Osteoblast (primary cell): ENCODE data around the gene KIAA0825. TPM values are rescaled to one million over a fixed set of nuclear protein-coding genes. Genes with fewer than 3 reads are reported as not detected.

ENCODE experiments used
- DNase-seq: peaks from one replicate; pipeline ENCODE4 v3.0.0; 2011; ENCODE audit warnings: low spot score, mixed read lengths; ENCODE audit not compliant: insufficient read length; ENCODE audit errors: missing footprints
- H2AFZ ChIP-seq: 2 replicates; pipeline ENCODE4 v1.6.0; 2011; ENCODE audit warnings: mild to moderate bottlenecking, low read length
- H3K27ac ChIP-seq: 2 replicates; pipeline ENCODE4 v1.5.1; 2011; ENCODE audit warnings: mild to moderate bottlenecking, low read depth, low read length, moderate library complexity
- H3K27me3 ChIP-seq: 2 replicates; pipeline ENCODE4 v1.6.0; 2012; ENCODE audit warnings: mild to moderate bottlenecking, control low read depth, inconsistent platforms, low read length, moderate library complexity; ENCODE audit not compliant: insufficient read depth
- H3K36me3 ChIP-seq: 2 replicates; pipeline ENCODE4 v1.5.1; 2011; ENCODE audit warnings: mild to moderate bottlenecking, low read length, control low read depth, moderate library complexity; ENCODE audit not compliant: insufficient read depth
- H3K4me1 ChIP-seq: 2 replicates; pipeline ENCODE4 v1.5.1; 2011; ENCODE audit warnings: mild to moderate bottlenecking, low read length, control low read depth, moderate library complexity; ENCODE audit not compliant: insufficient read depth
- H3K4me2 ChIP-seq: 2 replicates; pipeline ENCODE4 v1.6.0; 2011; ENCODE audit warnings: mild to moderate bottlenecking, low read length; ENCODE audit not compliant: insufficient read depth
- H3K4me3 ChIP-seq: fragments of 200-600 bp; sonication (generic); 3 replicates; pipeline ENCODE4 v1.5.1; 2012; ENCODE audit warnings: mild to moderate bottlenecking, low read length, inconsistent platforms; ENCODE audit not compliant: insufficient read depth
- H3K79me2 ChIP-seq: 2 replicates; pipeline ENCODE4 v1.6.0; 2012; ENCODE audit warnings: mild to moderate bottlenecking, low read length, control low read depth, inconsistent platforms; ENCODE audit not compliant: insufficient read depth
- H3K9me3 ChIP-seq: 2 replicates; pipeline ENCODE4 v1.5.1; 2011; ENCODE audit warnings: low read depth, low read length, control low read depth
- H4K20me1 ChIP-seq: 2 replicates; pipeline ENCODE4 v1.6.0; 2012; ENCODE audit warnings: mild to moderate bottlenecking, low read length, control low read depth; ENCODE audit not compliant: insufficient read depth
- total RNA-seq: library from RNA; depleted of rRNA; stranded (reverse); fragments of >200 nt; gene quantifications from 2 replicates; pipeline ENCODE4 v1.2.3, GENCODE V29; 2012
- TF ChIP-seq, protein P1 (sequence below): IDR thresholded peaks from 2 replicates; pipeline ENCODE4 v1.5.1; 2011; ENCODE audit warnings: mild to moderate bottlenecking, low read depth, low read length, moderate library complexity; ENCODE audit errors: extremely low read depth

The KIAA0825 gene
- total RNA-seq, 1 donor: 8.0 TPM

DNA sequence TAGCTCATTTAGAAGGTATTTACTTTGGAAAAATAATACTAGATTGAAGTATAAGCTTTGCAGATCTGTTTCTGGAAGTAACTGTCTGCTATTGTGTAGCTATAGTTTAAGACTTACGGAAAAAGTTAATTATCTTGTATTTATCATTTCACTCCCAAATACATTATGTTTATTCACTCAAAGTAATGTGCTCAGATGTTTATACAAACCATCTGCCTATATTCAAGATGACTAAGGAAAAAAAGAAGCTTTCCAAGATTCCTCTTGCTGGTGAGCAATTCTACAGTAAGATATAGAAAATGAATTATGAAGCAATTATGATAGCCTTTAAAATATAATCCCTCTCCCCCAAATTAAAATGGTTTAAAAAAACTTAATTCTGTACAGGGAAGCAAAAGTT is 137.9 kb downstream of the KIAA0825 start:
- no peaks in the 10 kb centered on the region for H3K9me3 ChIP-seq
- no peak overlapping the region for H3K4me2 ChIP-seq
- H3K4me3 ChIP-seq: no peak overlapping the region
- H2AFZ ChIP-seq: no peak overlapping the region
- H3K27me3 ChIP-seq: no peaks in the 10 kb centered on the region
- no peaks in the 10 kb centered on the region for H3K36me3 ChIP-seq
- TF ChIP-seq, protein P1, sequence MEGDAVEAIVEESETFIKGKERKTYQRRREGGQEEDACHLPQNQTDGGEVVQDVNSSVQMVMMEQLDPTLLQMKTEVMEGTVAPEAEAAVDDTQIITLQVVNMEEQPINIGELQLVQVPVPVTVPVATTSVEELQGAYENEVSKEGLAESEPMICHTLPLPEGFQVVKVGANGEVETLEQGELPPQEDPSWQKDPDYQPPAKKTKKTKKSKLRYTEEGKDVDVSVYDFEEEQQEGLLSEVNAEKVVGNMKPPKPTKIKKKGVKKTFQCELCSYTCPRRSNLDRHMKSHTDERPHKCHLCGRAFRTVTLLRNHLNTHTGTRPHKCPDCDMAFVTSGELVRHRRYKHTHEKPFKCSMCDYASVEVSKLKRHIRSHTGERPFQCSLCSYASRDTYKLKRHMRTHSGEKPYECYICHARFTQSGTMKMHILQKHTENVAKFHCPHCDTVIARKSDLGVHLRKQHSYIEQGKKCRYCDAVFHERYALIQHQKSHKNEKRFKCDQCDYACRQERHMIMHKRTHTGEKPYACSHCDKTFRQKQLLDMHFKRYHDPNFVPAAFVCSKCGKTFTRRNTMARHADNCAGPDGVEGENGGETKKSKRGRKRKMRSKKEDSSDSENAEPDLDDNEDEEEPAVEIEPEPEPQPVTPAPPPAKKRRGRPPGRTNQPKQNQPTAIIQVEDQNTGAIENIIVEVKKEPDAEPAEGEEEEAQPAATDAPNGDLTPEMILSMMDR: no peak
- no peaks in the 10 kb centered on the region for H3K79me2 ChIP-seq
- H3K27ac ChIP-seq: no peak overlapping the region
- H4K20me1 ChIP-seq: no peaks in the 10 kb centered on the region
- no peak for DNase-seq
- H3K4me1 ChIP-seq: no peaks in the 10 kb centered on the region

DNA sequence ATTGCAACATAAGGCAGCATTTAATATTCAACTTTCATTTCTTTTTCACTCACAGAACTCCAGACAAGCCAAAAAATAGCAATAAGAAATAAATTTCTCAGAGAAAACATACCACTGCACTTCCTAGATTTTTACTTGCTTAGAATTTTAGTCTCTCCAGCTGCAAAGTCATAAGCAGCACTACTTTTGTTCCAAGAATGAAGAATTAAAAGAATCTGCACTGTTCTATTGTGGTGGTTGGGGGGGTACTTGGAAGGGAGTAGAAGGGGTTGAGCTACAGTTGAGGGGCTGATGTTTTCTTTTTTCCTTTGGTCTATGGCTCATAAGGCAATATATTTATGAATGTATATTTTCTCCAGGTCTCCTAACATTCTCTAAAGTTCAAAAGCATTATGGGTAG is 144.5 kb downstream of the KIAA0825 start:
- no peak overlapping the region for H2AFZ ChIP-seq
- H3K27ac ChIP-seq: no peak overlapping the region
- no peaks in the 10 kb centered on the region for H4K20me1 ChIP-seq
- no peaks in the 10 kb centered on the region for H3K79me2 ChIP-seq
- no peaks in the 10 kb centered on the region for H3K27me3 ChIP-seq
- H3K4me1 ChIP-seq: no peaks in the 10 kb centered on the region
- TF ChIP-seq, protein P1: no peak
- no peak overlapping the region for H3K4me2 ChIP-seq
- peak; percentile 46 for DNase-seq
- H3K36me3 ChIP-seq: no peaks in the 10 kb centered on the region
- H3K4me3 ChIP-seq: no peak overlapping the region
- H3K9me3 ChIP-seq: no peaks in the 10 kb centered on the region

DNA sequence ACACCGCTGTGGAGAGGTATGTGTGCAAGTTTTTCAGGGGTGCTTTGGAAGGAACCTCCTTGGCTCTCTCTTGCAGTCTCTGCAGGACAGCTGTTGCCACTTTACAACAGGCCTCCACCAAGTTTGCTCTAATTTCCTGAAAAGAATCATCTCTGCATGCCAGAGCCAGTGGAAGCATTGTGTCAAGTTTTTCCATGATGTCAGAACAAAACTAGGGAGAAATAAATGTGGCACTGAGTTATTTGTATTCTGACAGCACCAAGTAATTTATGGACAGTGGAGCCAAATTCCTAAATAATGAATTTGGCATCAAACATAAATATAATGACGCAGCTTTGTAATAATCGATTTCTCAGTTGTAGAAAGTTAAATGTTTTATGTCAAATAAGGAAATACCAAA is 146.9 kb downstream of the KIAA0825 start:
- H3K4me3 ChIP-seq: no peak overlapping the region

DNA sequence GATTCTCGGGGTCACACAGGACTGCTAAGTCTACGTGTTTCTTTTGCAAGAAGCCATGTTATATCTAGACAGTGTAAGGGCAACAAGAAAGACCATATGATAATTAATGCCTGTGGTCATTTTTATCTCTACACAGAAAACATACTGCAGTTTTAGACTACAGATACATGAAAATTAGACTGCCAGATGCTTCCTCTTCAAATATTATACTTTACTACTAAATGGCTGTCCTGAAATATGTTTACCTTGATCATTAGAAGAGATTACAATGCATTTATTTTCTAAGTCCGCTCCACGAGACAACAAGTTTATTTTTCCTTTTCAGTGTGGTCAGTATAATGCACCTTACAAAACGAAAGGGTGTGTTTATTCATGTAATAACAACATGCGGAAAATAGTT is 147.6 kb downstream of the KIAA0825 start:
- no peak overlapping the region for H3K4me2 ChIP-seq
- no peaks in the 10 kb centered on the region for H3K27me3 ChIP-seq
- no peaks in the 10 kb centered on the region for H3K9me3 ChIP-seq
- H3K4me3 ChIP-seq: no peak overlapping the region
- TF ChIP-seq, protein P1: no peak
- H3K36me3 ChIP-seq: no peaks in the 10 kb centered on the region
- H4K20me1 ChIP-seq: no peaks in the 10 kb centered on the region
- no peaks in the 10 kb centered on the region for H3K4me1 ChIP-seq
- H3K27ac ChIP-seq: no peak overlapping the region
- H3K79me2 ChIP-seq: no peaks in the 10 kb centered on the region
- no peak for DNase-seq
- no peak overlapping the region for H2AFZ ChIP-seq

More for the DNA sequence above, 146.9 kb downstream of the KIAA0825 start:
- Histone ChIP-seq H2AFZ (no peak overlapping the region), H3K4me1 (no peaks in the 10 kb centered on the region), H3K4me2 (no peak overlapping the region), H3K36me3 (no peaks in the 10 kb centered on the region), H3K27me3 (no peaks in the 10 kb centered on the region), H3K27ac (no peak overlapping the region), H4K20me1 (no peaks in the 10 kb centered on the region), H3K9me3 (no peaks in the 10 kb centered on the region), H3K79me2 (no peaks in the 10 kb centered on the region)
- TF ChIP-seq, protein P1: no peak
- no peak for DNase-seq
